HepG2 (cell line): Measurements from ENCODE around the gene AP3D1. TPM values are rescaled to one million over a fixed set of nuclear protein-coding genes. Genes with fewer than 3 reads are reported as not detected.
A peak's percentile ranks its signal among the peaks of the same experiment; 100 is the strongest.

Experiments used
- ADNP ChIP-seq: sonication (generic); formaldehyde crosslinking; IDR thresholded peaks from 2 replicates; pipeline ENCODE4 v1.4.0; 2020; ENCODE audit warnings: missing genetic modification reagents
- AKAP8 ChIP-seq: sonication (generic); formaldehyde crosslinking; IDR thresholded peaks from 2 replicates; pipeline ENCODE4 v1.5.1; 2020; ENCODE audit warnings: mild to moderate bottlenecking, missing genetic modification reagents
- ARHGAP35 ChIP-seq: sonication (generic); formaldehyde crosslinking; IDR thresholded peaks from 2 replicates; pipeline ENCODE4 v1.9.0; 2022; ENCODE audit warnings: mild to moderate bottlenecking, inconsistent platforms, moderate library complexity, missing genetic modification reagents, borderline replicate concordance
- ASH2L ChIP-seq: fragments of 300-600, 200-600 bp; sonication (generic); IDR thresholded peaks from 2 replicates; pipeline ENCODE4 v1.7.0; 2017; ENCODE audit warnings: low read depth, mild to moderate bottlenecking, moderate library complexity, mixed read lengths, low read length; ENCODE audit not compliant: insufficient read length
- BRD4 ChIP-seq: sonication (generic); formaldehyde crosslinking; IDR thresholded peaks from 2 replicates; pipeline ENCODE4 v1.4.0; 2020; ENCODE audit warnings: missing genetic modification reagents
- HDAC1 ChIP-seq: sonication (generic); formaldehyde crosslinking; IDR thresholded peaks from 2 replicates; pipeline ENCODE4 v1.5.1; 2020; ENCODE audit warnings: mild to moderate bottlenecking, missing genetic modification reagents
- HNRNPK ChIP-seq: fragments of 200-400 bp; formaldehyde crosslinking; IDR thresholded peaks from 2 replicates; pipeline ENCODE4 v1.6.1; 2018; ENCODE audit warnings: low read length, low read depth, moderate library complexity, mild to moderate bottlenecking; ENCODE audit not compliant: poor library complexity, severe bottlenecking
- KDM1A ChIP-seq: IDR thresholded peaks from 2 replicates; pipeline ENCODE4 v1.6.1; 2016; ENCODE audit warnings: missing compliant biosample characterization
- MYC ChIP-seq: sonication (generic); formaldehyde crosslinking; IDR thresholded peaks from 2 replicates; pipeline ENCODE4 v1.9.0; 2021; ENCODE audit warnings: missing genetic modification reagents, borderline replicate concordance
- PHF5A ChIP-seq: IDR thresholded peaks from one replicate; pipeline ENCODE4 v1.6.1; 2018; ENCODE audit warnings: low read depth, missing genetic modification reagents; ENCODE audit not compliant: unreplicated experiment
- POGZ ChIP-seq: sonication (generic); formaldehyde crosslinking; IDR thresholded peaks from 2 replicates; pipeline ENCODE4 v1.4.0; 2020; ENCODE audit warnings: mild to moderate bottlenecking, missing genetic modification reagents
- SPEN ChIP-seq: sonication (generic); formaldehyde crosslinking; IDR thresholded peaks from 2 replicates; pipeline ENCODE4 v1.5.1; 2020; ENCODE audit warnings: low read depth, mild to moderate bottlenecking, missing genetic modification reagents
- USF2 ChIP-seq, 2 experiments: sonication (generic) in 1 of 2; formaldehyde crosslinking in 1 of 2; IDR thresholded peaks; 2 replicates each; pipeline versions ENCODE4 v1.5.1 to v1.6.1; 2011 to 2020; ENCODE audit warnings: borderline replicate concordance in 1 of 2, low read depth in 1 of 2, low read length in 1 of 2, mild to moderate bottlenecking in 1 of 2, missing genetic modification reagents in 1 of 2, moderate library complexity in 1 of 2
- ZNF234 ChIP-seq: sonication (generic); formaldehyde crosslinking; conservative IDR thresholded peaks from 2 replicates; pipeline ENCODE4 v1.5.1; 2020; ENCODE audit warnings: mild to moderate bottlenecking, missing genetic modification reagents
- ZNF331 ChIP-seq: sonication (generic); formaldehyde crosslinking; IDR thresholded peaks from 2 replicates; pipeline ENCODE4 v1.4.0; 2020; ENCODE audit warnings: missing genetic modification reagents
- ZNF350 ChIP-seq: sonication (generic); formaldehyde crosslinking; IDR thresholded peaks from 2 replicates; pipeline ENCODE4 v1.4.0; 2020; ENCODE audit warnings: mild to moderate bottlenecking, low read depth, missing genetic modification reagents, borderline replicate concordance
- ZNF503 ChIP-seq: sonication (generic); formaldehyde crosslinking; IDR thresholded peaks from 2 replicates; pipeline ENCODE4 v1.4.0; 2020; ENCODE audit warnings: missing genetic modification reagents
- ZNF547 ChIP-seq: sonication (generic); formaldehyde crosslinking; IDR thresholded peaks from 2 replicates; pipeline ENCODE4 v1.5.1; 2020; ENCODE audit warnings: mild to moderate bottlenecking, missing genetic modification reagents
- ZSCAN21 ChIP-seq: sonication (generic); formaldehyde crosslinking; IDR thresholded peaks from 2 replicates; pipeline ENCODE4 v1.8.0; 2022; ENCODE audit warnings: mild to moderate bottlenecking, missing genetic modification reagents, moderate library complexity, borderline replicate concordance
- polyA plus RNA-seq, 8 experiments: library from polyadenylated mRNA; depleted of rRNA in 3 of 8; stranded (reverse) in 7 of 8; unstranded in 1 of 8; fragments of >200 nt; fragmentation: Illumina TruSeq in 4 of 8; extraction: Trizol in 4 of 8; gene quantifications; 2 replicates each; pipeline versions ENCODE4 v1.2.1 to v1.2.3, GENCODE V29; 2011 to 2016; ENCODE audit warnings: low read depth in 4 of 8, missing spikeins in 1 of 8, mixed read lengths in 1 of 8; ENCODE audit not compliant: insufficient read depth in 1 of 8
- total RNA-seq, 5 experiments: library from RNA; depleted of rRNA; stranded (reverse); fragments of >200 nt; fragmentation: Illumina TruSeq; extraction: Trizol; gene quantifications; 2 replicates each; pipeline ENCODE4 v1.2.3, GENCODE V29; 2016; ENCODE audit warnings: low read depth in 1 of 5
- TF ChIP-seq, protein P1 (sequence below): IDR thresholded peaks from 2 replicates; pipeline ENCODE4 v1.6.1; 2018; ENCODE audit warnings: missing genetic modification reagents, mild to moderate bottlenecking, missing compliant biosample characterization
- TF ChIP-seq, protein P2 (sequence below): sonication (generic); formaldehyde crosslinking; IDR thresholded peaks from 2 replicates; pipeline ENCODE4 v1.5.0; 2020; ENCODE audit warnings: mild to moderate bottlenecking, missing genetic modification reagents

Gene AP3D1
- total and polyA plus RNA-seq, 2 of the 13 experiments (the other 11 are each of a cell fraction or from before 2014, with no cell fraction given) = 68.0 to 82.6 TPM

GRCh38 chr19:2096034-2096479 lies 55.3 kb downstream of the AP3D1 start, which contains the start of gene MOB3A (continued):
- TF ChIP-seq HDAC1 (CRISPR knock-in tag) (peak; percentile 78; the same call in 1 of the 2 replicates), ZNF234 (CRISPR knock-in tag) (0 out of 2 replicates have a peak, but pooled peaks have one; percentile 2), ZNF331 (CRISPR knock-in tag) (peak; percentile 41; the same call in 1 of the 2 replicates), MYC (CRISPR knock-in tag) (peak; percentile 80), PHF5A (CRISPR knock-in tag) (peak; percentile 95), ASH2L (peak; percentile 86), SPEN (CRISPR knock-in tag) (peak; percentile 91), ZNF350 (no peak; the same call in 1 of the 2 replicates), USF2 (IDR thresholded peaks at IDR 0.05; ENCODE audit: low read depth, low read length) (no peak), USF2 (CRISPR knock-in tag; IDR thresholded peaks at IDR 0.05; ENCODE audit: borderline replicate concordance) (no peak), ZNF503 (CRISPR knock-in tag) (peak; percentile 61; the same call in 1 of the 2 replicates), KDM1A (CRISPR knock-in tag) (peak; percentile 61; the same call in 1 of the 2 replicates), ZSCAN21 (peak; percentile 72; the same call in 1 of the 2 replicates), ARHGAP35 (CRISPR knock-in tag) (peak; percentile 91), POGZ (peak; percentile 70; the same call in 1 of the 2 replicates), ZNF547 (CRISPR knock-in tag) (peak; percentile 83), ADNP (peak; percentile 86), HNRNPK (peak; percentile 75), BRD4 (CRISPR knock-in tag) (no peak), AKAP8 (CRISPR knock-in tag) (peak; percentile 46; the same call in 1 of the 2 replicates)
- TF ChIP-seq, protein P1, sequence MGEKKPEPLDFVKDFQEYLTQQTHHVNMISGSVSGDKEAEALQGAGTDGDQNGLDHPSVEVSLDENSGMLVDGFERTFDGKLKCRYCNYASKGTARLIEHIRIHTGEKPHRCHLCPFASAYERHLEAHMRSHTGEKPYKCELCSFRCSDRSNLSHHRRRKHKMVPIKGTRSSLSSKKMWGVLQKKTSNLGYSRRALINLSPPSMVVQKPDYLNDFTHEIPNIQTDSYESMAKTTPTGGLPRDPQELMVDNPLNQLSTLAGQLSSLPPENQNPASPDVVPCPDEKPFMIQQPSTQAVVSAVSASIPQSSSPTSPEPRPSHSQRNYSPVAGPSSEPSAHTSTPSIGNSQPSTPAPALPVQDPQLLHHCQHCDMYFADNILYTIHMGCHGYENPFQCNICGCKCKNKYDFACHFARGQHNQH (CRISPR knock-in tag) = peak; percentile 74; the same call in 1 of the 2 replicates
- TF ChIP-seq, protein P2, sequence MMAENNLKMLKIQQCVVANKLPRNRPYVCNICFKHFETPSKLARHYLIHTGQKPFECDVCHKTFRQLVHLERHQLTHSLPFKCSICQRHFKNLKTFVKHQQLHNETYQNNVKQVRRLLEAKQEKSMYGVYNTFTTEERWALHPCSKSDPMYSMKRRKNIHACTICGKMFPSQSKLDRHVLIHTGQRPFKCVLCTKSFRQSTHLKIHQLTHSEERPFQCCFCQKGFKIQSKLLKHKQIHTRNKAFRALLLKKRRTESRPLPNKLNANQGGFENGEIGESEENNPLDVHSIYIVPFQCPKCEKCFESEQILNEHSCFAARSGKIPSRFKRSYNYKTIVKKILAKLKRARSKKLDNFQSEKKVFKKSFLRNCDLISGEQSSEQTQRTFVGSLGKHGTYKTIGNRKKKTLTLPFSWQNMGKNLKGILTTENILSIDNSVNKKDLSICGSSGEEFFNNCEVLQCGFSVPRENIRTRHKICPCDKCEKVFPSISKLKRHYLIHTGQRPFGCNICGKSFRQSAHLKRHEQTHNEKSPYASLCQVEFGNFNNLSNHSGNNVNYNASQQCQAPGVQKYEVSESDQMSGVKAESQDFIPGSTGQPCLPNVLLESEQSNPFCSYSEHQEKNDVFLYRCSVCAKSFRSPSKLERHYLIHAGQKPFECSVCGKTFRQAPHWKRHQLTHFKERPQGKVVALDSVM (CRISPR knock-in tag) = peak; percentile 99
